HG03196 (cell line): Measurements from ENCODE around the gene TJAP1.
"Not testable (repeated sequence)": the region's sequence is repeated elsewhere in the genome, so short reads cannot be mapped to it uniquely, and the experiment has no call there.

ENCODE experiments used
- ATAC-seq: cut with Tn5 transposase; IDR thresholded peaks from one replicate; pipeline ENCODE4 v1.9.1; 2021; ENCODE audit not compliant: unreplicated experiment

Gene TJAP1

DNA sequence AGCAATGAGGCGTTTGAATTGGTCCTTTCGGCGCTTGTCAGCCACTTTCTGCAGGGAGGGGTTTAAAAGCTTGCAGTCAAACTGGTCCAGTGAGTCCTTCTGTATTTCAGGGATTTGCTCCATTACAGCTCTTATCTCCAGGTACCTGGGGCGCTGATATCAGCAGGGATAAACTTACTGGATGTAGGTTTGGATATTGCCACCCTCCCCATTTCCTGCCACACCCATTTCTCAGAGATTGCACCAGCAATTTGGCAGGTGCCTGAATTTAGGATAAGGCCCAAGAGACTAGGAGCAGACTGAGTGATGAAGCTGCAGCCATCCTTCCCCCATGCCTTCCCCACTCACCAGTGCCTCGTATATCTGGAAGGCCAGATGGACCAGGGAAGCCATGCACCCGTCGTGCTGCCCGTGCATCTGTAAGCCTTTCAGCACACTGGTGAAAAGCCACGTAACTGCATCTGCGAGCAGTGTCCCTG is 47.2 kb downstream of the TJAP1 start:
- no peak for ATAC-seq

DNA sequence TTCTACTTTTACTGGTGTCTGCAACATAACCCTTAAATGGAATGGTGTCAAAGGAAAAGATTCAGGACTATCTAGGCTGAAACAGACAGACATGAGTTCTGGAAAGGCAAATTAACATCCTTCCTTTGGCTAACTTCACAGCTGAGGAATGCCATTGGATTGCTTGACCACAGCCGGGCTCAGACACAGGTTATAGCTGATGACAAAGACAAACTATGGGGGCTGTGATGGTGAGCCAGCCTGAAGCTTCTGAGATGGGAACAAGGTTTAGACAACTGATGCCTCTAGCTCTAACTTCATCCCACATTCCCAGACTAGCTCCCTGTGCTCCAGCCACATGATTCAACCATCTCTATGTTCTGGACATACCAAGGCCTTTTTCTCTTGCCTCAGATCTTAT is 54.8 kb downstream of the TJAP1 start:
- no peak for ATAC-seq

DNA sequence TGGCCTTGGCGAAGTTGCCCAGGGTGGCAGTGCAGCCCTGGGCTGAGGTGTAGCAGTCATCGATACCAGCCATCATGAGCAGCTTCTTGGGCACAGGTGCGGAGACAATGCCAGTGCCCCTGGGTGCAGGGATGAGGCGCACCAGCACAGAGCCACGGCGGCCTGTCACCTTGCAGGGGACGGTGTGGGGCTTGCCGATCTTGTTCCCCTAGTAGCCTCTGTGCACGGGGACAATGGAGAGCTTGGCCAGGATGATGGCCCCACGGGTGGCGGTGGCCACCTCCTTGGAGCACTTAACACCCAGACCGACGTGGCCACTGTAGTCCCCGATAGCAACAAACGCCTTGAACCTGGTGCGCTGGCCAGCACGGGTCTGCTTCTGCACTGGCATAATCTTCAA is 61.6 kb downstream of the TJAP1 start:
- not testable (repeated sequence) for ATAC-seq

DNA sequence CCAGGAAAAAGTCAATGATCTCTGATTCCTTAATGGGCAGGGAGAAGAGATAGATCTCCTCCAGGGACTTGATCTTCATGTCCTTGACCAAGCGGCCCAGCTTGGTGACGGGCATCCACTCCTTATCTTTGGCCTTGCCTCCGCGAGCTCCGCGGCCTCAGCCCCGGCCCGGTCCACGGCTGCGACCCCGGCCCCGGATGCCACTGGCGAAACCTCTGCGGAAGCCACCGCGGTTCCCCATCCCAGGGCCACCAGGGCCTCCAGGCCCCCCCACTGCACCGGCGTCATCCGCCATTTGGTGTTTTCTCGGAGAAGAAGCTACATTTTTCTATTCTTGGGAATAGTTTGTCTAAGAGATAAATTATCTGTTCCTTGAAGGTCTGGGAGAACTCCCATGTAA is 62.0 kb downstream of the TJAP1 start:
- not testable (repeated sequence) for ATAC-seq

DNA sequence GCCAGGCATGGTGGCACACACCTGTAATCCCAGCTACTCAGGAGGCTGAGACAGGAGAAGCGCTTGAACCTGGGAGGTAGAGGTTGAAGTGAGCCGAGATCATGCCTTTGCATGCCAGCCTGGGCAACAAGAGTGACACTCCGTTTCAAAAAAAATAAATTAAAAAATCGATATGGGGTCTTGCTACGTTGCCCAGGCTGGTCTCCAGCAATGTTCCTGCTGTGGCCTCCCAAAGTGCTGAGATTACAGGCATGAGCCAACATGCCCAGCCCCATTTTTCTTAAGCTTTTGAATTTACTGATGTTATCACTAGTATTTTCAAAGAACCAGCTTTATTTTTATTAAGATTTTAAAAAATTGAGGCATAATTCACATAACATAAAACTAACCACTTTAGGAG is 63.1 kb downstream of the TJAP1 start:
- ATAC-seq: no peak

DNA sequence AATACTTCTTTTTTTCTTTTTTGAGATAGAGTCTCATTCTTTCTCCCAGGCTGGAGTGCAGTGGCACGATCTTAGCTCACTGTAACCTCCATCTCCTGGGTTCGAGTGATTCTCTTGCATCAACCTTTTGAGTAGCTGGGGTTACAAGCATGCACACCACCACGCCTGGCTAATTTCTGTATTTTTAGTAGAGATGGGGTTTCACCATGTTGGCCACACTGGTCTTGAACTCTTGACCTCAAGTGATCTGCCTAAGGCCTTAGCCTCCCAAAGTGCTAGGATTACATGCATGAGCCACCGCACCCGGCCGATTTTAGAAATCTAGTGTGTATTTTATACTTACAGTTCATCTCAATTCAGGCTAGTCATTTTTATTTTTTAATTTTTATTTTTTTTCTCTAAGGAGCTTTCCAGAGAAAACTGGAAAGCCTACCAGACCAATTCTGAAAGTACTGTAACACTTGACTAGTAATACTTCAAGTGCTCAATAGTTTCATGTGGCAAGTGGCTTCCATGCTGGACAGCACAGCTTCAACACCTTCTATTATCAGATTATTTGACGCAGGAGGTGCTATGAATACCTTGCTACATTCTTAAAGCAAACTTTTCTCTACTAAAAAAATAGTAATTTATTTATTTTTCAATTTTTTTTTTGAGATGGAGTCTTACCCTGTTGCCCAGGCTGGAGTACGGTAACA is 64.6 kb downstream of the TJAP1 start:
- ATAC-seq: no peak

DNA sequence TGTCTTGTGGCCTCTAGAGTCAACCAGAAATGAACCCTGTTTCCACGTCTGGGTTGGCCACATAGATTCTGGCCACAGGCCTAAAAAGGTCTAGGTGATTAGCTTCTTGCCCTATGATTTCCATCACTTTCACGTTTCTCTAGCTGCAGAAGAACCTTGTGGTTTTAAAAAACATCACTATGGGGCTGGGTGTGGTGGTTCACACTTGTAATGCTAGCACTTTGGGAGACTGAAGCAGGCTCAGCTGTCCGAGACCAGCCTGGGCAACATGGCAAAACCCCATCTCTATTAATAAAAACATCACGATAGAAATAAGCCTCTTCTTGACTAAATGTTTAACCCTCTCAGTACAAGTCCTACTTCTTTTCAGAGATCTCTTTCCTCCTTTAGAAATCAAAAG is 67.1 kb downstream of the TJAP1 start:
- no peak for ATAC-seq

DNA sequence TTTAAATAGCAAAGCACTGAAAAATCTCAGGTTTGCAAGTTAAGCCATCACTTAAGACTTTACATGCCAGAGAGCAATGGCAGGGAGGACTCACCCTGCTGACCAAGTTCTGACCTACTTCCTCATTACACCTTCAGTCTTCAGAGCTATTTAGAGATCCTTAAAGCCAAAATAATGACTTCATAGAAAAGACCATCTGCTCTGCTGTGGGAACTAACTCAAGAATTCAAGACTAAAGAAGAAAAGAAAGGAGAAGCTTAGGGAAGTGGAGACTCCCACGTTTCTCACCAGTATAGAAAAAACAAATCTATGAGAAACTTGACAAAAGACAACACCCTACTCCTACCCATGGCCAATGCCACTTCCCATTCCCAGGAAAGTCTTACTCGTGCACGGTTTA is 69.9 kb downstream of the TJAP1 start:
- ATAC-seq: no peak
